GM19025 (cell line): ENCODE results near the gene C6orf89.

Experiments used
- ATAC-seq: cut with Tn5 transposase; IDR thresholded peaks from one replicate; pipeline ENCODE4 v1.9.1; 2021; ENCODE audit warnings: mild to moderate bottlenecking, low read depth, moderate library complexity; ENCODE audit not compliant: unreplicated experiment

The C6orf89 gene

GRCh38 chr6:36964908-36965307, 79.2 kb downstream of the C6orf89 start:
- no peak for ATAC-seq

DNA sequence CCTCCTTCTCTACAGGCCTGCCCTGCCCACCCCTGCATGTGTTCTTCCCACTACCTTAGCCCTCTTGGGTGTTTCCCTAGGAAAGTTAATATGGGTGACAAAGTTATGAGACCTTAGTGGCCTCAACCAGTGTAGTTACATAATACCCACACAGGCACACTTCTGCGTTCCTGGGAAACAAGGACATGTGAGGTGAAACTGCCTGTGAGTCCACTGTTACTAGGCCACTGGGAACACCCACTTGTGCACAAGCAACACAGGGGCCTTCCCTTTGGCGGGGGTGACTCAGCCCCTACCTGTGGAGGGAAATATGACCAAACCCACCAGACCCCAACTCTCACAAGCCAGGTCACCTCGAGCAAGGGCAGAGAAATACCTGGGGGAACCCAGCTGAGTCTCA, 81.5 kb downstream of the C6orf89 start:
- no peak for ATAC-seq

DNA sequence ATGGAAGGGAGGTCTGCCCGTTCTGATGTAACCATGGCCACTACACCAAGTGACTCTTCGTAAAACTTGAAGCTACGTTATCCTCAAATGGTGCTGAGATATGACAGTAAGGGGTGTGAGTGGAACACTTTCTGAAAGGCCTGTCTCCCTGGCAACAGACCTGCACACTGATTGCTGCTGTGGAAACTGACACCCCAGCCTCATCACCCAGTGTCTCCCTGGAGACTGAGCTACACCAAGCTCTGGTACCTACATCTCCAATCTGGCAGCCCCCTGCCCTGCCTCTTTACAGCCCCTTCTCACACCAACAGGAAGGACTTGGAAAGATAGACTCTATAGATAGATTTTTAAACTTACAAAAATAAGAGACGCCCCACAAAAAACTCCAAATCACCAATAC, 82.0 kb downstream of the C6orf89 start:
- ATAC-seq, result no peak

DNA sequence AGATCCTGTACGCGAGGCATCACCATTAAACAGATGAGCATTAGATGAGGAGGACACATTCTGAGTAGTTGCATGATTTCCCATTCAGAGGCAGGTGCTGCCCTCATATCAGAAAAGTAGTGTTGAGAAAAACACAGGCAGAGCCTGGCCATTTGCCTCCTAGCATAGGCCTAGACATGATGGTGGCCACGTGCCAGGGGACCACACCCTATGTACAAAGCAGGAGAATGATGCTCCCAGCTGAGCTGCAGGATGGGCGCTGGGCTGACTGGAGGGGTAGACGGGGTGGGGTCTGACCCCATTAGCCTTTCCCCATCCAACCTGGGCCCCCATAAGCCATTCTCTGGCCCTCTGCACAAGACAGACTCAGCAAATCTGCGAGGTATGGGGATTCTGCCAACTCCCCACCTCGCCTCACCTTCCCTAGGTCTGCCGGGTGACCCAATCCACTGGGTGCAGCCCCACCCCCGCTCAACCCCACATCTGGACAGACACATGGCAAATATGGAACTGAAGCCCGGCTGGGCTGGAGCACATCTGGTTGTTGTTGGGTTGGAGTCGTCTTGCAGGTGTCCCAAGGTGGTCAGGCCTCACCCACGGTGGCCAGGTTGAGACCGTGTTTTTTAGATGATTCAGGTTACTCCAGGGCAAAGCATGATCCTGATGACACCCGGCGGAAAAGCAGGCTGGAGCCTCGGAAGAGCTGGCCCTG, 82.7 kb downstream of the C6orf89 start:
- no peak for ATAC-seq

DNA sequence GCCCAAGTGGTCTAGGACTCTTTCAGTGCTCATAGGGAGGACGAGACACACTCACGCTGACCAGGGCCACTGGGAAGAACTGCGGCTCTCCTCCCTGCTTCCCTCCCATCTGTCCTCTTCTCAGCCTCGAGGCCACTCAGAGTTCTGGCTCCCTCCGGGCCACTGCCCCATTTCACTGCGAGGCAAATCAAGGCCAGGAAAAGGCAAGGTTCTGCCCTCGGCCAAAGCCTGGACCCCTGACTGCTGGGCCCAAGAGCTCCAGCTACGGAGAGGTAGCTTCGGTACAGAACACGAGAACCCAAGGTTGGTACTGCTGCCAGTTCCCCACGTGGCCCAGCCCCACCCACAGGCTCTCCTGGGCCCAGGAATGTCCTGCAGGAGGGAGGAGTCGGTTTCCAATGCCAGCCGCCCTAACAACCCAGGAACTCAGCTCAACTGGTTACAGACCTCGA, 83.5 kb downstream of the C6orf89 start:
- ATAC-seq, result no peak

- no peak for ATAC-seq
These were observed 84.5 kb downstream of the C6orf89 start for GRCh38 chr6:36969988-36970891.

GRCh38 chr6:36970892-36971842, 85.4 kb downstream of the C6orf89 start:
- no peak for ATAC-seq

DNA sequence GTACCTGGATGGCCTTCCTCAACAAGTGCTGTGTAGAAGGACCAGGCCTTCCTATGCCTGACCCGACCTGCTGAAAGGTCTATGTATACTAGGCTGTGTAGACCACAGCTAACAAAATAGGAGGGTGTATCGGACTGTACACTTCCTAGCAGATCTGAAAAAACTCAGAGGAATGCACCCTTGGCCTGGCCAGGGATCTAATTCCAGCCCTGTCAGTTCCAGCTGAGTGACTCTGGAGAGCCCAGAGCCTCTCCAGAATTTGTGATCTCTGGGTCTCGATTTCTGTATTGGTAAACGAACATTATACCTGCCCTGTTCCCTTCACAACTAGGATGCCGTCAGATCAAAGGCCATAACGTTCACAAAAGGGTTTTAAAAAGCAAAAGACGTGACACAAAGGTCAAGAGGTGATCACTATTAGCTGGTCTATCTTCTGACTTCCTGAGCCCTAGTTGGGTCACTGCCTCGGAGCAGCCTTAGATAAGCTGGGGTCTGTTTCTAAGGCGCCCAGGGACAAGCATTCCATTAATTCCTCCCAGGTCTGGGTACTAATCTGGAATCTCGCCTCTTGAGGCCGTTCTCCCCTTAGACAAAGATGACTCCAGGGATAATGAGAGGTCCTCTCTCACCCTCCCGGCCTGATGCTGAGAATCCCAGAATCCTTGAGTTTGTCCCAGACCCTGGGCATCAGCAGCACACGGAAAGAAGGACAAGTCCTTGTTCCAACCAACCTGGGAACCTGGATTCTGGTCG, 86.3 kb downstream of the C6orf89 start:
- no peak for ATAC-seq

GRCh38 chr6:36973190-36973589, 87.4 kb downstream of the C6orf89 start:
- no peak for ATAC-seq

DNA sequence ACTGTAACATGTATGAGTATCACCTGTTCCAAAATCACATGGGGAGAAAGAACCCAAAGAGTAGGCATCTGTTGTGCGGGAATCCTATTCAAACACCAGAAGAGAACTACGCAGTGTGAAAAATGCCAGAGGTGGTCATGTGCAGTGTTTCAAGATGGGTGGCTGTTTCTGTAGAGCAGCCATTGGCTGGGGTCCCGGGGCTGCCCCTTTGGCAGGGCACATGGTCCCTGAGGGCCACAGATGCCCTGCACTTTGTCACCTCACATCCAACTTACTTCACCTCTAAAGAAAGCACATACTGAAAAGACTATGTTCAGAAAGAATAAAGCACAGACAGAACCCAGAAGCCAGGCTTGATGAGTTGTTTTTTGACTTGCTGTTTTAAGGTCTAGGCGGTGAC, 87.9 kb downstream of the C6orf89 start:
- no peak for ATAC-seq

- no peak for ATAC-seq
These were observed 89.7 kb downstream of the C6orf89 start for GRCh38 chr6:36975231-36976006.

DNA sequence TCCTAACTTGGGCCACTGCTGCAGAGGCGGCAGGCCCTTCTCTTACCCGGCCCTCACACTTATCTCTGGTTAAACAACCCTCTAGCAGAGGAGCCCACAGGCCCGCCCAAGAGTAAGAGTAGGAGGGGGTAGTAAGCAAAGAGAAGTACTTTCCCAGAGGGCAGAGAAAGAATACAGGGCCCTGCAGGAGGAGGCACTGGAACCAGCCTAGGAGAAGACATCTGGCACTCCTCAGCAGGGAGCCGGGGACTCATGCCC, 90.2 kb downstream of the C6orf89 start:
- no peak for ATAC-seq

DNA sequence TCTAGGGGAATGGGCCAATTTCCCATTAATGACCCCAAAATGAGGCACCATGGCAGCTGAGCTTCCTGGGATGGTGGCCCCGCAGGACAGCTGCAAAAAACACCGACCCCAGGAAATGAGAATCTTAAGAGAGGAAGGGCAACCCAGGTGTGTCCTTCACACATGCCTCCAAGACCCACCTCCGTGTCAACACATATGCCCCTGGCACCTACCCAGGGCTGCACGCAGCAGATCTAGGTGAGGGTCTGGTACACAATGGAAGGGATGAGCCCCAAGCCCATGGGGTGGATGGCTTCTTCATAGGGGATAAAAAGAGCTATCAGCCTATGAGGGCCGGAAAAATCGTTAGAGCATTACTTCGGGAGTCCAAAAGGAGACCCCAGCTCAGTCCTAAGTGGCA, 90.8 kb downstream of the C6orf89 start:
- ATAC-seq, result no peak

- ATAC-seq, result no peak
These were observed 91.2 kb downstream of the C6orf89 start for GRCh38 chr6:36976931-36977330.

DNA sequence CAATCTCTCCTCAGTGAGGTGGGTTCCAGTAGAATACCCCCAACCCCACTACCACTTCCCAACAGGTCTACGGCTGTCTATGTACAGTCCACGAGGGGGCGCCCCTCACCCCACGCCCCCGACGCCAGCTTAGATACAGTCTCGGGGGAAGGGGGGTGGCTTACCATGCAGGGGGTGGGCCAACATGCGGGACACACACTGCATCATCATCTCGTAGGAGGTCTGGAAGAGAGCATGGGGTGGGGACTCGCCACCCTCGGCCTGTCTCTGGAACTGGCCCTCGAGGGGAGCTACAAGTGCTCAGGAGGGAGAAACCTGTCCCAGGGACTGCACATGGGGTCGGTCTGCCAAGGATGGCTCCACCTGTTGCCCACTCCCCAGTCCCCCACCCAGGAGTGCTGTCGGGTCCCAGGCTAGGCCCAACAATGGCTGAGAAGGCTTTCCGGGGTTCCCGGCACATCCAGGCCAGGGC, 91.8 kb downstream of the C6orf89 start:
- ATAC-seq, result no peak
